Limb (tissue), 2 donors: ENCODE measurements around the gene KLK2.

ENCODE experiments used
- DNase-seq, 2 donors: peaks; one replicate each; pipeline ENCODE4 v3.0.0-alpha.2; 2016; ENCODE audit errors: extremely low spot score in 2 of 2

Gene KLK2

GRCh38 chr19:50873056-50873455 lies at the start of gene KLK2:
Gene KLK2, plus strand, starts transcription at chr19:50873439. Its CDS starts 35 bp downstream, at chr19:50873474.
- no peak for DNase-seq

DNA sequence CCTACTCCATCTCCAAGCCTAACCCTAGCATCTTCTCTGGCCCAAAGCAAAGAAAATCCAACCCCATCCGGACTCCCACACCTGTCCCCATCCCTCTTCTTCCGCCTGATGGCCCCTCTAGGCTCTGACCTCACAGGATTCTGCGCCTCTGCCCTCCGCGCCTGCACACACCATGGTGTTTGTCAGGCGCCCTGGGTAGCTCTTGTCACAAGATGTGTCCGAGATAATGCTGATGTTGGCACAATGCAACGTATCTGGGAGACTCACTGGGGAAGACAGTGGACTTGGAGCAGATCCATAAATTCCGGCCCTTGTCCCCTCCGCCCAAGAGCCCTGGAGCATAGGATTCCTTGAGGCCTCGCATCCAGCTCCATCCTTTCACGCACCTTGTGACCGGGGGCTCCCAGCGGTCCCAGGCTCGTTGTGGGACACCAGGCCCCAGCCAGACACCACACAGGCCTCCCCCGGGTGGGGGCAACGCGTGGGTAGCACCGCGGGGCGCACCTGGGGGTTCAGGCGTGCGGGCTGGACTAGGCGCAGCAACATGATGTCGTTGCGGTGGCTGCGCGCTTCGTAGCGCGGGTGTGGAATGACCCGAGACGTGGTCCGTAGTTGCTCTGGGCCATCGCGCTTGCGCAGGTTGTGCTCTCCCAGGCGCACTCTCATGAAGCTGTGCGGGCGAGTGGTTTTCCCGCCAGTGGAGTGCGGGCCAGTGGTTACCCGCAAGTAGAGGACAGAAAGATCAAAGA lies 46.6 kb upstream of the KLK2 start:
- no peak for DNase-seq

GRCh38 chr19:50827476-50827875 lies 45.8 kb upstream of the KLK2 start:
- DNase-seq = no peak

- DNase-seq = no peak
Measured at GRCh38 chr19:50829801-50830200, 43.4 kb upstream of the KLK2 start.

DNA sequence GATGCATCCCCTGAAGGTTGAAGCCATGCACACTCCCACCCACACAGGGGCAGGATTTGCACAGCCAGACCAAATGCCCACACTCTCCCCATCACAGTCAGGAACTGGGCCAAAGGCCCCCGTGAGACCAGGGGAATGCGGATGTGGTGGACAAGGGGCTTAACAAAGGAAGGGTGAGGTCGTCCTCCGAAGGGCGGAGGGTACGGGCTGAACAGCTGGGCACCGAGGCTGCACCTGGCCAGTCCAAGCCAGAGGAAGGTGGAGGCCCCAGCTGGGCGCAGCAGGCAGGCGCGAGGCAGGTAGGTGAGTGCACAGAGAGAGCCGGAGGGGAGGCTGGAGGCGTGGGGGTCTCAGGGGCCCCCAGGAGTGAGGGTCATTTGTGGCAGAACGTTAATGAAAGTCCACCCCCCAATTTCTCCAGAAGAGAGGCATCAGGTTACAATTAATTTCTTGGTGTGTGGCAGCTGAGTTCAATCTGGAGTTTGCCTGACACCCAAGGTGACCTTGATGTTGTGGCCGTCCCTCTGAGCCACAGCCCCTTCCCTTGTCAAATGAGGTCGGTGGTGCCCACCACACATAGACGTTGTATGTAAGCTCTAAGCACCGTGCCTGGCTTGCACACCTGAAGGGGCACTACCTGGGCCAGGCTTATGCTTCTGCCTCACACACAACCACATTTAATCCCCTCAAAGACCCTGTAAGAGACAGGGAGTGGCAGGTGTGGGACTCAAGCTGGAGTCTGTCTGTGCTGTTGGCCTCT lies 42.8 kb upstream of the KLK2 start:
- DNase-seq = no peak

DNA sequence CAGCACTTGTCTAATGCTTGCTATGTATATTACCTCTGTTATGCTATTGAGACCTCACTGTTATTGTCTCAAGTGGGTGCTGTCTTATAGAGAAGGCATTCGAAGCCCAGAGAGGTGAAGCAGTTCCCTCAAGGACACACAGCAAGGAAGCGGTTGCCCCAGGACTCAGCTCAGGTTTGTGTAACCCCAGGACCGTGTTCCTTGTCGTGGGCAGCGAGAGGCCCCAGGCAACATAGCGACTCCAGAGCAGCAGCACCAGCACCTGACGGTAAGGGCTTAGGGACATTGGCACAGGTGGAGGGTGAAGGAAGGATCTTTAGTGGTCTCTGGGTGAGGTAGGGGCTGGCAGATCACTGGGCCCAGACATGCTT lies 42.2 kb upstream of the KLK2 start:
- DNase-seq = no peak

DNA sequence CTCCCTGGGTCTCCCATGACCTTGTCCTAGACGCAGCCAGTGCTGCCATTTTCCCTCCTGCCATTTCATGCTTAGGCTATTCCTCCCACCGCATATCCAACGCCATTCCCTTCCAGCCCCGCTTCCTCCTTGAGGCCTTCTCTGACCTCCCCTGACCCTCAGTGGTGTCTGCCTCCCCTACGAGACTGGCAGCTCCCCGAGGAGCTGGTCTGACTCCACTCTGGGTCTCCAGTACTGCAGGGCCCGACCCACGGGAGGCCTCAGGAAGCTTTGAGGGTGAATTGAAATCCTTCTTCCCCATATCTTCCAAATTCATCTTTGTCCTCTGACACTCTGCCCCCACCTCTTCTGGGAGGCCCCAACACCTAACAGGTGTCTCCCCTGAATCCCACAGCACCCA lies 40.6 kb upstream of the KLK2 start:
- no peak for DNase-seq

- no peak for DNase-seq
Measured at GRCh38 chr19:50833117-50833801, 40.0 kb upstream of the KLK2 start, which contains the start of gene KLK15. Gene KLK15, minus strand, starts transcription at chr19:50833574. Its CDS starts 2,082 bp downstream, at chr19:50831492.

GRCh38 chr19:50833802-50834167 lies 39.5 kb upstream of the KLK2 start:
- no peak for DNase-seq

DNA sequence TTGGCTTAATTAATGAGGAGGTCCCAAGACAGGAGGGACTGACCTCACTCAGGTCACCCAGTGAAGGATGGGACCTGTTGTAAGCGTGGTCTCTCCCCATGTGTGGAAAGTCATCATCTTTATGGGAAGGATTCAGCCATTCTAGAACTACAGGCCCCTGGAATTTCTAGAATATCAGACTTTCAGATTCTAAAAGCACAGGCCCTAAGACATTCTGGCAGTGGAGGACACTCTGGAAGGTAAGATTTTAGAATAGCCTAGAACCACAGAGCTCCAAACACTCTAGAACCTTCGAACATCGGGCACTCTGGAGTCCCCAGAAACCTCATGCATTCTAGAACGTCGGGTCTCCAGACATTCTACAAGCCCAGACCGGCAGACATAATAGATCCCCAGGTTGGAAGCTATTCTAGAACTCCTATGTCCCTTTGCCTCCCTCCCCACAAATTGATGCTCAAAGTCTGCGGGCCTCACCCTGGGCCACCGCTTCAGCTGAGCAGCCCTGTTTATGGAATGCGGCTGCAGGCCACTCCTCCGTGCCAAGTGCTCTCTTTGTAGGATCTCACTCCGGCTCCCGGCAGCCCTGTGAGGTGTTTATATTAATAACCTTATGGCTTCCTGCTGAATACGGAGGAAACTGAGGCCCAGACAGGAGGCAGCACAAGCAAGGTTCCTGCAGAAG lies 38.0 kb upstream of the KLK2 start:
- DNase-seq = no peak

DNA sequence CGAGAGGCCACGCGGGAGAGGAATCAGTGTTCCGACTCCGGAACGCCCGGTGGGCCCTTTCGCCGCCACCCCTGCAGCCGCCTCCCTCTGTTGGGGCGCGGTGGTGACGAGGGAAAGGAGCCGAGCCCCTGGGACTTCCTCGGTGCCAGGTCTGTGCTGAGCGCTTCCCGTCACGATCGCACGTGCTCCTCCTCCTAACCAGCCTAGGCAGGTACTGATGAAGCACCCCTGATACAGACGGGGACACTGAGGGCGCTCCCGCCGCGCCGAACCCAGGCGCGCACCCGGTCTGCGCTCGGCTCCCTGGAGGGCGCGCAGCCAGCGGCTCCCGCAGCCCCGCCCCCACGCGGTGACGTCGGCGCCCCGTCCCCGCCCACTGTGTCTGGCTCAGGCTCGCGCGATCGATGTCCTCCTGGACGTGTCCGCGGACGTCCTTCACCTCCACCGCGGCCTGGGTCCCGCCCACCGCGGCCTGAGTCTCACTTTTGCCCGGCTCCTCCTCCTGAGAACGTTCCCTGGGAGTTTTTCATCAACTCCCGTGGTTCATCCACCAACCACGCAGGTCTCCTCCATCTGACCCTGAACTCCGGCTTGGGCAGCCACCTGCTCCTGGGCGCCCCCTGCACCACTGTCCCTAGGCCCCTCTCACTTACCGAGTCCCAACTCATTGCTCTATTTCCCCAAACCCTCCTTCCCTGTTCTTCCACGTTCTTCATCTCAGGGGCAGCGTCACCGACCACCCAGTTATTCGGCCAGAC lies 37.3 kb upstream of the KLK2 start:
- DNase-seq = peak; percentile 50 to 83

GRCh38 chr19:50836543-50837195 lies 36.6 kb upstream of the KLK2 start:
- no peak for DNase-seq

DNA sequence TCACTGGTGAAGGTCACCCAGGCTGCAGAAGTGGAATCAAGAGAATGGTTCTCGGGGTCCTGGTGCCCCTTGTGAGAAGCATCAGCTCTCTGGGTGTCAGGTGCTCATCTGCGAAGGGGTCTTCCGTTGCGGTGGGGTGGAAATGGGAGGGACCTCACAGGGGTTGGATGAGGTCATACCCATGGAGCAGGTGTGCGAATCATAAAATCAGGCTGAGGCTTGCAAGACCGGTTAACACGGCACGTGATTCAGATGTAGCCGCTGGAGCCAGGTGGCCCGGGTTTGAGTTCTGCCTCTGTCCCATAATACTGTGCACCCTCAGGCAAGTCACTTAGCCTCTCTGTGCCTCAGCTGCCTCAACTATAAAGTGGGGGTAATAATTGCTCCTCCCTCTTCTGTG lies 35.9 kb upstream of the KLK2 start:
- no peak for DNase-seq

- no peak for DNase-seq
Measured at GRCh38 chr19:50838239-50838638, 35.0 kb upstream of the KLK2 start.

- no peak for DNase-seq
Measured at GRCh38 chr19:50839712-50840655, 33.3 kb upstream of the KLK2 start.

- DNase-seq = no peak
Measured at GRCh38 chr19:50842130-50842529, 31.1 kb upstream of the KLK2 start.

- DNase-seq = no peak
Measured at GRCh38 chr19:50843205-50843604, 30.0 kb upstream of the KLK2 start.

- no peak for DNase-seq
Measured at GRCh38 chr19:50843701-50844221, 29.5 kb upstream of the KLK2 start.

DNA sequence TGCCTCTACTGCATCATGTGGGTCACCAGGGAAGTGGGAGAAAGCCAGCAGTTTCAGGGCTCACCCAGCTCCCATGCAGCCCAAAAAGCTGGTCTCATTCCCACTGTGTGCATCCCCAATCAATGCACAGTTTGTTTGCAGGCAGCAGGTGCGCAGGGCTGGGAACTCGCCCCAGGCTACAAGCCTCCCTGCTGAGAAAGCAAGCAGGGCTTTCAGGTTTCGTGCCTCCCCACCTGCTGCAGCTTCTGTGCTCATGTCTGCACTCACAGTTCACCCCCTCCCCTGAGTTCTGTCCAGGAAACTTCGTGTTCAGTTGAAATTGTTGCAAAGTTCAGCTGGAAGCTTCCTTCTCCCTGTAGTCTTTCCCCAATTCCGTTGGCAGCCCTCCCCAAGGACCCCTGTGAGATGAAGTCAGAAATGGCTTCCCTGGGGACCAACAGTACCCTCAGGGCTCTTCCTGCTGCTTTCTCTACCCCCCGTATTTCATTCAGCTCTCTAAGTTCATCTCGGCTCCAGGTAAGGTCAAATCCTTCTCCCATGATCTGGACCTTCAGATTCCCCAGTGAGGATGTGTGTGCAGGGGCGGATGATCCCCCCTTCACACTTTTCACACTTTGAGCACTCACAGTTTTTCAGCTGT lies 28.8 kb upstream of the KLK2 start:
- DNase-seq = no peak
